ENCODE data around the gene ABCC8.
"Not testable (repeated sequence)": the region's sequence is repeated elsewhere in the genome, so short reads cannot be mapped to it uniquely, and the experiment has no call there.

The ABCC8 gene

DNA sequence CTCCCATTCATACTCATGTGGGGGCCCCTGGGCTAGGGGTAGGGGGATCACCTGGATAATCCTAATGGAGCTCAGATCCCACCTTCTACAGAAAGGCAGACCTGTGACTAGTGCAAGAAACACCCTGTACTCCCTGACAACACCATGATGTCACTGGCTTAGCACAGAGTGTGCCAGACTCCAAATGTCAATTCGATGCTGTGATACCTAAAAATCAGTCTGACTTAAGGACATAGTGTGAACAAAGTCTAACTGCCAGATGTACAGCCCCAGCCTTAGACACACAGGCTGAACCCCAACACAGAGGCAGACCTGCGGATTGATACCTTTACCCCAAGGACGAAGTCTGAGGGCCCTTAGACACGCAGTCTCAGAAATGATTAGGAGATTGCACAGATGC, 8.5 kb downstream of the ABCC8 start:
- DNase-seq, result no peak

DNA sequence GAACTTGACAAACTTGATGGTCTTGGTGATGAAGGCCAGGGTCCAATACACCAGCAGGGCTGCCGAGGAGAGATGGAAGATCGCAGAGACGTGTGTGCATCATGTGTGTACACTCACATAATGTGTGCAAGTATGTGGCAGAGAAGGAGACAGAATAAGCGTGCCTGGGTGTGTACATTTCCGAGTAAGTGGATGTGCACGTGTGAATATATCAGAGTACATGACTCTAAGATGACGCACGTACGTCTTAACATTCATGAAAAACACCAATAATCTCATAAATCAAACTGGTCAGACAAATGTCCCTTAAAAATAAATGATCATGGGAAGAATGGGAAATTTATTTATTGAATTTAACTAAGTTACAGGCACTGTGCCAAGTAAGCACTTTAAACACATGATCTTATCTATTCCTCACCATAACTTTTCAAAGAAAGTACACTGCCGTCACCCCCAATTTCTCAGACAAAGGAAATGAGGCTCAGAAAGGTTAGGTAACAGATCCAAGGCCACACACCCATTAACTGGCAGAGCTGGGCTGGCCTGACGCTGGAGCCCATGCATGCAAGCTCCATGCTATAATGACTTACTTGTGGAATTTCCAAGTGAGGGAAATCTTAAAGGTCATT, 13.0 kb downstream of the ABCC8 start:
- no peak for DNase-seq

DNA sequence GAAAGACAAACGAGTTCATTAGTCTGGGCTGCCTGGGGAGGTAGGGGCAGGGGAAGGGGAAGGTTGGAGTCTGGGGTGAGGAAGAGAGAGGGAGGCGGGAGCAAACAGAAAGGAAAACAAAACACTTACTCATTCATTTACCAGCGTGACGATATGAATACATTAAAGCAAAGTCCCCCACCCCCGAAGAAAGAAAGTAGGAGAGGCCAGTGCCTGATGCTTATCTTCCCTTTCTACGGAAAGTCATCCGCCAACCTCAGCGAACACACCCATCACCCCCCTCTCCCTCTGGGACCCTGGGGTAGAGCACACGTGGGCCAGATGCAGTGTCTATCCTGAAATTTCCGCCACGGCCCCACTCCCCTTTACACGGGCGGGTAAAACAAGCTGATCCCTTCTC, 13.7 kb downstream of the ABCC8 start:
- no peak for DNase-seq

DNA sequence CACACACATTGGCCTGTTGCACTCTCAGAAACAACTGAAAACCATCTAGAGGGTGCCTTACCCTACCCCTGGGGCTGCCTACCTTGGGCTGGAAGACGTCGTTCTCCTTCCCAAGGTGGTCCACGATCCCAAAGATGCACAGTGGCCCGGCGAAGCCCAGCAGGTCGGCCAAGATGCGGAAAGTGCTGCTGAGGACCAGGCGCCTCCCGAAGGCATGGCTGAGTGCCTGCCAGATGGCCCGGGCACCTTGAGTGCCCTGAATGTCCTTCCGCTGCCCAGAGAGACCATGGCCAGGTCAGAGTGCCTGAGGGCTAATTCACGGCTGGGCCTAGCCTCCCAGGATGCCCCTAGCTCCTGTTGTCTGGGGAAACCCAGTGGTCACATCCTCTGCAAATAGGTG, 16.2 kb downstream of the ABCC8 start:
- no peak for DNase-seq

DNA sequence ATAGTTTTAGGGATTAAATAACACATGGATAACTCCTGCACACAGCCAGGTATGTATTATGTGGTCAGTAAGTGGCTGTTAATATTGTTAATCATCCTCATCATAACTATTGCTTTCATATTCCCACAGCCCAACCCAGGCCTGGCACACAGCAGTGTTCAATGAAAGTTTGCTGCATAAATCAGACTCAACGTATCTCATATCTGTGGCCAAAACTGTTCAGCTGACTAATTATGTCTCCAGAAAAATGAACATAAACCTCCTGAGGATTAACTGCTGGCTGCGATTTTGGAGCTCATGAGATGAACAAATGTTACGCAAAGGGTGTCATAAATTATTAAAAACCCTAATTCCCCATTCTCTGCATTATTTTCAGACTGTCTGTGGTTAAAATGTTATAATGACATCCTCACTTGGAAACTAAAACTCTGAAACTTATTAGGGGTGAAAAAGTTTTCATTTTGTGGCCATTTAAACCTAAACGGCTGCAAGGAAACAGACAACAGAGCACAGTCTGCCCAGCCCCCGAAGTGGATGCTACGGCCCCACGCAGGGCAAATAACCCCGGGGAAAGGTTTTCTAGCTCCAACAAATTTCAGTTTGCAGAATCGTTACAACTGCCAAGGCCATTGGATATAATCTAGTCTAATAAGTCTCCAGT, 17.3 kb downstream of the ABCC8 start:
- peak; percentile 41 for DNase-seq

DNA sequence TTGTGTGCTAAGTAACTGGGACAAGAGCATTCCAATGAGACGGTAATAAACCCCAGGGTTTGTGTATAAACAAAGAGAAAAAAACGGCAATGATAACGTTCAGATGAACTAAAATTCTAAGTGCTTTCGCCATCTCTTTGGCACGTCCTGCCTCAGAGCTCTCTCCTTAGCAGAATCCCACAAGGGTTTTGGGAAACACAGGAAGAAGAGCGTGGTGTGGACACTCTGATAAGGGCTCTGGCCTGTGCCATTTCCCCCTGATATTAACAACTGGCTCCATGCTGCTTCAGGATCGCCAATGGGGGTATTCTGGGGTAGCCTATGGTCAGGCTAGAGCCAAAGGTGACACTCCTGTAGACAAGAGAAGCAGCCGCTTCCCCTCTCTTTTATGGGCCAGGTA, 18.4 kb downstream of the ABCC8 start:
- DNase-seq, result no peak

DNA sequence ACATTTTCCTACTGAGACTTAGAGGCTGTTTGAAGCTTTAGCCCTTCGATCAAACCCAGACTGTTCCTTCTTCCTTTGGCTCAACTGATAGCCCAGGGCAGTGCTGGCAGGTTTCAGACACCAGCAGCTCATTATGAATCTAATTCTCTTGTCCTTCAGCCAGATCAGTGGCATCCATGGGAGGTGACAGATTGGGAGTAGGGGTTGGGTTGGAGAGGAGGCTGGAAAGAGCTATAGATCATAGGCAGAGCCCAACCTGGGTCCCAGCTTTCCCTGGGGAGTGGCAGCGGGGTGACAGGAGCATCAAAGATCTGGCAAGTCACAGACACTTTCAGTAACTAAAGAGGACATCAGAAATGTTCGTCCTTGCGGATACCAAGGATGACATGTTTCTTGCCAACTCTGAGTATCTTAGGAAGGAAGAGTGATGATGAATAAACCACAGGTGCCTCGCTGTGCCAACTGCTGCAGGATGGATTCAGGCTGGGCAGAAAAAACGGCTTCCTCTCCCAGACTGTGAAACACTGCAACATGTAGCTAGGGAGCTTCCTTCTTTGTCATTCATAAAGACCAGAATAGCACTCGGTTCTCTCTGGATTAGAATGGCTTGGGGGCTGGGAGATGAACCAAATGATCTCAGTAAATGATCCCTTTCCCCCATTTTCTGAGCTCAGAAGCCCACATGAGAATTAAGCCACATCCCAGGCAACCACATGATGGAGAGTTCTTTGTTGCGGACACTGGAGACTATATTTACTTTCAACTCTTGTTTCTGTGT, 19.1 kb downstream of the ABCC8 start:
- DNase-seq, result no peak

DNA sequence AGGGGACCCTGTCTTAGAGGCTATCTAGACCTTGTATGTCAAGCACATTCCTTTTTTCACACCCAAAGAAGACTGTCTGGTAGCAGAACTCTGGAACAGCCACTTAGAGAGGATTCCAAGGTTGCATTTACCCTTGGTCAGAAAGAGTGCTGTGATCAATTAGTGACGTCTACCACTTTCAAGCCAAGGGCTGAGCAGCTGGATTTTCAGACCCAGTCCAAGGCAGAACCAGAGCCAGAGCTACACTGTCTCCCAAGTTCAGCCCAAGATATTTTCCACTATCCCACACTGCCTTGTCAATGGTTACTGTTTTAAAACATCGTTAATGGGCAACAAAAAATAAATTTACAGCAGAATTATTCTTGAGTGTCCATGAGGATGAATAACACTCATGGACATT, 24.0 kb downstream of the ABCC8 start:
- no peak for DNase-seq

DNA sequence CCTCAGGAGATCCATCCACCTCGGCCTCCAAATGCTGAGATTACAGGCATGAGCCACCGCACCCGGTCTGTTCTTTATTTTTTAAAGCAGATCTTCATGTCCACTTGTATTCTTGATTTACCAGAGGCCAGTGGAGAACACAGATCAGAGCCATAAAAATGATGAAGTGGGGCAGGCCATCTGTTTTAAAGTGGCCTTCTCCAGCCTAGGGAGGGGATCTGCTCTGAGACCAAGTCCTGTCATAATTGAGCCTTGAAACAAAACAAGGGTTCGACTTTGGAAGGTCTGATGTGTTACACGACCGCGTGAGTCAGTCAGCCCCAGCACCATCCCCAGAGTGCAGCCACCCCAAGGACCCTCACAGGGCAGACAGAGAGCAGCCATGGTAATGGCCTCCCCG, 27.5 kb downstream of the ABCC8 start:
- no peak for DNase-seq

DNA sequence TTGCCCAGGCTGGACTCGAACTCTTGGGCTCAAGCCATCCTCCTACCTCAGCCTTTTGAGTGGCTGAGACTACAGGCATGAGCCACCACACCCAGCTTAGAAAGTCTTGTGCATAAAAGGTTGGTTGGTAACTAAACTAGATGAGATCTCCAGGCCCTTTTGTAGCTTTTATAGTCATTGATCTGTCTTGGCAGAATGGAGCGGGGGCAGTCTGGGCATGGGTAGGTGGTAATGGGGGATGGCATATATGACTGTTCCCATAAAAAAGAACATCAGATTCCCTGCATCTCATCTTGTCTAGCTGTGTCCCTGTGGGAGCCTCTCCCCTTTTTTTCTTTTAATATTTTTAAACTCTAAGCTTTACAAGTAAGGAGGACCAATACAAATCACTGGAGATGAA, 30.2 kb downstream of the ABCC8 start:
- DNase-seq, result no peak

DNA sequence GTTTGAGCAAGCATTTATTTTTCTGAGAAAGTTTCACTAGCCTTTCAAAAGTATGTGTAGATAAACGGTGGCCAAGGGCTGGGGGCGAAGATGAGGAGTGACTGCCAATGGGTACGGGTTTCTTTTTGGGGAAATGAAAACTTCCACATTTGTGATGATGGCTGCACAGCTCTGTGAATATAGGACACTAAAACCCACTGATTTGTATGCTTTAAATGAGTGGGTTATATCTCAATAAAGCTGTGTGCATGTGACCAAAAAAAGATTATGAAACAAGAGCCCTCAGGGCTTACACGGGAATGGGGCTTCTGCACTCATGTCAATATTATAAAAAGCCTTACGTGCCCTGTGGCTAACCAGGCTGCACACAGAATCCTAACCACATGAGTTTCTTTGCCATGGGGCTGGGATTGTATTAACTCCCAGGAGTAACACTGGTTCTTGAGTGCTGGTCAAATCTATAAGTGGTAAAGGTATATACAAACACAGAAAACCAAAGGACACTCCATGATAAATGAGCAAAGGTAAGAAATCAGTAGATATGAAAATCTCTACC, 31.3 kb downstream of the ABCC8 start:
- DNase-seq, result no peak

DNA sequence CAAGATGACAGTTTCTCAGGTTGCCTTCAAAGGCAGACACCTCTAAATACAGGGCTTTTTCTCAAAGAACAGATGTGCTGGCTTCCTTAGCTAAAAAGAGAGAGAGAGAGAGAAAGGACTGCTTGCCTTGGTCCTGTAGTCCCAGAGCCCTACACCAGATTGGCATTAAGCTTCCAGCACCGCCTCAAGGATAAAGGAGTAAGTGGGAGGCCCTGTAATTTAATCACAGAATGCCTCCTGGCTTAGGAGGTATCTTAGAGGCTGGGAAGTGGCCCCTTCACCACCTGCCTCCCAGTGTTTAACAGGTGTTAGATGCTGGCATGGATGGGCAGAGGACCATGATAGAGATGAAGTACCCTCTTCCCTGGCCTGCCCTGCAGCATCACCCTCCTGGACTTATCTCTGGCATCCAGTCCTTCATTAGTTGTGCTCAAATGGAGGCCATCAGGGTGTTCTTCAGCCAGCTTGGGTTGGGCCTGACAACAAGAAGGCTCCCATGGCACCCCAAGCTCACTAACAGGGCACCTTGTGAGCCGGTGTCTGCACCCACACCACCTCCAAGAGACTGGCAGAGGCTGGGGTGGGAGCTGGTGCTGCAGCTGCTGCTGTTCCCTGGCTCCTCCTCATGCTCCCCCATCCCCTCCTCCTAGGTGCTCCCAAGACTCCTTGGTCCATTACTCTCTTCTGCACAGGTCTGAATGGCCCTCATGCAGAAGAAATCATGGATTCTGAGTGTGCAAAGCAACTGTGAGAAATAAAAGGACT, 32.5 kb downstream of the ABCC8 start:
- no peak for DNase-seq

DNA sequence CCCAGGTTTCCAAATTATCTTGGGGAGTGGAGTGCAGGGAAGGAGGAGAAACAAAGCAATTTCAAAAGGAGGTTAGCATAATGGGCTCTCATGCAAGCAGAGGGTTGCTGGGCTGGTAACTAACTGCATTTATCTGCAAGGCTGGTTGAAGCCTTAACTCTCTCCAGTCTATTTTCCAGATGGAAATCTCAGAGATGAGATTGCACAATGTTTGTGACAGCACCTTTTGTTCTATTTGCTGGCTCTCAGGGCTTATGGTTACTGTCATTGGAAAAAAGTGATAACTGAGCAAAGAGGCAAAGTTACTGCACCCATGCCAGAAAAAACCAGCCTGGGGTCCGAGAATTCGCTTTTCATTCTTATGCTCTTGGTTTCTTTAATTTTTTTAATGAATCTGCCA, 33.2 kb downstream of the ABCC8 start:
- DNase-seq, result no peak

DNA sequence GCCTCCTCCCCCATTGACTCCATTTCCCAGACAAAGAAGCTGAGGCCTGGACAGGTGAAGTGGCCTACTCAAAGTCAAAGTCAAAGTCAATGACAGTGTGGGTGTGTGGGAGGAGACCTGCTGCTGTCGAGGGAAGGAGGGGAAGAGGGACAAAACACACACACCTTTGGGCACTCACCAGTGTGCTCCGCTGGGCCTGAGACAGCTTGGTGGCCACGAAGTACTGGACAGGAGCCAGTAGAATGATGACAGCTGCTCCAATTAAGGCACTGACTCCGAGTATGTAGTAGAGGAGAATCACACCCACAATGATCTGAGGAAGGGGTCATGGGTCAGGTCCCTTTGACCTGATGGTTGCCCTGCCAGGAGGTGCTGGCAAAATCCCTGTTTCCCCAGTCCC, 33.6 kb downstream of the ABCC8 start:
- DNase-seq, result no peak

DNA sequence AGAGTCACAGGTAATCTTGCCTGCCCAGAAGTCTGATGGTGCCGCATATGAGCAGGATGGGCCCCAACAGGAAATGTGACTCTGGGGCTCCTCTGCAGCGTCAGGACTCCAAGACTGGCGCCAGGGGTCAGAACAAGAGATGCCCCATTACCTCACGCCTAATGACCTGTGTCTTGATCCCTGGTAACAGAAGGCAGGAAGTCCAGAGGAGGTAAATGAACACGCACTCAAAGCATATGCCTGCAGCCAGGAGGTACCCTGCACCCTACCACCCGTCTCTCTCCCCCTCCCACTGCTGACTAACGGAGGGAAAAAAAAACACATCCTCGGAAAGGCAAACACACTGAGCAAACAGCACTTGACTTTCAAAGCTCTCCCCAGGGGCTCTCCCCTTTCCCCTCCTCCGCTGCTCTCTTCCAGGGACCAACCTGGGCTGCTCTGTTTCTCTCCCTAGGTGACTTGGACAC, 37.3 kb downstream of the ABCC8 start:
- no peak for DNase-seq

DNA sequence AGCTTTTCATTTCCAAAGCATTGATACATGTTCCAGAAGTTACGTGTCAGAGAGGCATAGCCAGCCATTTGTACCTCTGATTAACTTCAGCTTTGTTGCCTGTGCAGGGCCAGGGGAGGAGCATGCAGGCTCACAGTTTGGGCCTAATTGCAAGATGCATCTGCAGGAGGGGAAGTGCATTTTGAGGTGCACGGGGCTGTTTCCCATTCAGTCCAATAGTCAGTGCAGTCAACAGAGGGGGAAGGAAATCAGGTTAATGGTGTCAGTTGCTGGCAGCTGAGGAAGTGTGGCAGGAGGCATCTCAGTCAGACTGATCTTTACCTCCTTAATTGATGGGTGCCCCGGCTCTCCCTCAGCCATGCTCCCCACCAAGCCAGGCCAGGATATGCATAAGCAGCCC, 39.3 kb downstream of the ABCC8 start:
- no peak for DNase-seq

DNA sequence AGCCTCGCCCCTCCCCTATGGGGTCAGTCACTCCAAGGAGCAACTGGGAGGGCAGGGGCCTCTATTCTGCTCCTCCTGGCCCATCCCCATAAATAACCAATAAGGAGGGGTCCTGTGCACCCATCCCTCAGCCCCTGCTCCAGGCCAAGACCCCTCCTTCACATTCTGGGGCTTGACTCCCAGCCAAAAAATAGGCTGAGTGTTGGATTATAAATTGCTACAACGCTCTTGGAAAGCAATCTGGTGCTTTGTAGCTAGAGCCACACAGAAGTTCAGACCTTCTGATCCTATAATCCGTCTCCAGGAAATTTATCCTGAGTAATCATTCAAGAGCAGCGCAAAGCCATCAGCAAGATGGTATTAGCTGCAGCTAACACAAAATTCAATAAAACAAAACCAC, 42.5 kb downstream of the ABCC8 start:
- DNase-seq, result no peak

DNA sequence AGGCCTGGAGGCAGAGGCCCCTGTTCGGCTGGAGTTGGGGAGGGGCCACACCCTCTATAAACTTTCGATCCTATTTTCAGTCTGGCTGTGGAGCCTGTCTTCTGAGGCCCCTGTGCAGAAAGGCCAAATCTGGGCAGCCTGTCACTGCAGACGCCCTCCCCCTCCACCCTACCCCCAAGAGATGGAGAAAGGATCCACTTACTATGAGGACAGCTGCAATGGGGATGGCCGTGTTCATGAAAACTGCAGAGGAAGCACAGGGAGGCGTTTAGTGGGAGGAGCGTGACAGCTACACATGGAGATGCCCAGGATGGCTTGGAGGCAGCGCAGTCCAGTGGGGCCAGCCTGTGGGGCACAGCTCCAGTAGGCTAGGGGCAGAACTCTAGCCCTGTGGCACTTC, 44.6 kb downstream of the ABCC8 start:
- DNase-seq, result peak; percentile 64

DNA sequence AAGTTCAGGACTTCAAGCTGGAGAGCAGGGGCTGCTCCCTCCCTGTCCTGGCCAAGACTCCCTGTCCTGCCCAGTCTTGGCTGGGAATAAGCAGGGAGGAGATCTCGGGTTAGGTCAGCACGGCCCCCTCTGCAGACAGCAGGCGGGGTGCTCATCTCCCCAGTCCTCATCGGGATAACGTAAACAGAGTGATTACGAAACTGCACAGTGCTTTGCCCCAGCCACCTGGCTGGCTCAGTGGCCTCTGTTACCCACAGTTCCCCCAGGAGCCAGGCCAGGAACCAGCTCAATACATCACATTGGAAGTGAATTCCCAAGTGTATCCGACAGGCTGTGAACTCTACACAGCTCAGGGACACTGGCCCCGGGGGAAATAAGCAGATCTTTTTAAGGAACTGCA, 45.5 kb downstream of the ABCC8 start:
- DNase-seq, result no peak

DNA sequence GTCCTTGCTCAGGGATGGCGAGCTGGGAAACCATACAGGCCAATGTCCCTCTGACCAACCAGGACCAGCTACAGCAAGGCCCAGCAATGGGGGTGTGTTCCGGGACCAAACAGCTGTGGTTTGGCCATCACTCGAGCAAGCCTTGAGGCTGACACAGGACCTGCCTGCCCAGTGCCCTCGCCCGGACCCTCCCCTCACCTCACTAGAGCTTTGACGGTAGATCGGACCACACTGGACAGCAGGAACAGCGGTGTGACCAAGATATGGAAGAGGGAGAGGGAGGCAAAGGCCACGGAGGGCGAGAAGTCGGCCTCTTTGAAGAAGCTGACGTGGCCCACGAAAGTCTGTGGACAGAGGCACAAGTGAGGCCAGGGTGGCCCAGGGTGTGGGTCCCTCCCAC, 46.0 kb downstream of the ABCC8 start:
- DNase-seq, result no peak

DNA sequence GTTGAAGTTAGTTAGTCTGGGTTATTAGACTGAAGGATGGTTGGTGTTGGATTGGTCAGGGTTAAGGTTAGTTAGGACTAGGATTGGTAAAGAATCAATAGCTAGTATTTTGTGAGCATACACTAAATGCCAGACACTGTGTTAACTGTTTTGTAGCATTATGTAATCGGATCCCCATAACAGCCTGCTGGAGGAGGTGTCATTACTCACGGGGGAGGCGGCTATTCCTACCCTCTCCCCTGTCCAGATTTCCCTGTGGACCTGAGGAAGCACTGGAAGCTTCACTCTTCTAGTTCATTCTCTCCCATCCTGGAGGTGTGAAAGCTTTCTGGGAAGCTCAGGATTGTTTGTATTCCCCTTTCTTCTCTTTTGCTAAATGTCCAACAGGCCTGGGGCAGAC, 47.7 kb downstream of the ABCC8 start:
- no peak for DNase-seq

DNA sequence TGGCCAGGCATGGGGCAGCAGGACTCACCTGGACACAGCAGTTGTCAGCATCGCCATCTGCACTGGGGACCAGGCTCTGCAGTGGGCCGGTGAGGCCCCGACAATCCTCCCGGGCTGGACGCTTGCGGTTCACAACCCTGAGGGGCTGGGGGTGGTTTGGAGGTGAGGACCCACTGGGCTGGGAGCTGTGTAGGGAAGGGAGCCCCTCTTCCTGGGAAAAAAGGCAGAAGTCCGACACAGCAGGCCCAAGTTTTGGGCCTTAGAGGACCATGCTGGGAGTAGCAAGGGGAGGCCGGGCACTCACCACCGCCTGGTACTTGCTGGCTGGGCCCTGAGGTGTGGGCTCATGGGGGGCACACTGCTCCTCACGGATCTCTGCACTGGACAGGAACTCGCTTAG, 48.4 kb downstream of the ABCC8 start:
- no peak for DNase-seq

DNA sequence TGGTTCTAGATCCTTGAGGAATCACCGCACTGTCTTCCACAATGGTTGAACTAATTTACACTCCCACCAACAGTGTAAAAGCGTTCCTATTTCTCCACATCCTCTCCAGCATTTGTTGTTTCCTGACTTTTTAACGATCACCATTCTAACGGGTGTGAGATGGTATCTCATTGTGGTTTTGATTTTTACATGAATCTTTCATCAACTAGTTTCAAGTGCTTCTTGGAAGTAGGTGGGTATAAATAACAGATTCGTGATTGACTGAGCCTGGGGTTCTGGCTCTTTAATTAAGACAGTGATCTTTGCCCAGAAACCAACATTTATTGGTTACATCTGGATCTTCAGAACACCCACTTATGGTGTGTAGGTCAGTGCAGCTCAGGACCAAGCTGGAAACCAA, 50.4 kb downstream of the ABCC8 start:
- not testable (repeated sequence) for DNase-seq

All from femur (tissue), 1 donor.